K562 (cell line): ENCODE measurements around the gene KDELR3.

Experiments used
- COPS2 ChIP-seq: fragments of 450-650 bp; conservative IDR thresholded peaks from 2 replicates; pipeline ENCODE4 v1.6.1; 2016; ENCODE audit warnings: mild to moderate bottlenecking, moderate library complexity
- ZNF175 ChIP-seq: fragments of 200-800 bp; sonication (Bioruptor generic); IDR thresholded peaks from 2 replicates; pipeline ENCODE4 v1.6.1; 2016; ENCODE audit warnings: low read depth, mild to moderate bottlenecking, missing genetic modification characterization, missing compliant biosample characterization
- ZNF644 ChIP-seq: fragments of 200-800 bp; sonication (Bioruptor generic); IDR thresholded peaks from 2 replicates; pipeline ENCODE4 v1.6.1; 2016; ENCODE audit warnings: low read depth, missing genetic modification characterization, missing compliant biosample characterization
- TF ChIP-seq, protein P1 (sequence below): sonication (generic); formaldehyde crosslinking; IDR thresholded peaks from 2 replicates; pipeline ENCODE4 v1.8.1; 2023; ENCODE audit warnings: mild to moderate bottlenecking, missing genetic modification reagents

DNA sequence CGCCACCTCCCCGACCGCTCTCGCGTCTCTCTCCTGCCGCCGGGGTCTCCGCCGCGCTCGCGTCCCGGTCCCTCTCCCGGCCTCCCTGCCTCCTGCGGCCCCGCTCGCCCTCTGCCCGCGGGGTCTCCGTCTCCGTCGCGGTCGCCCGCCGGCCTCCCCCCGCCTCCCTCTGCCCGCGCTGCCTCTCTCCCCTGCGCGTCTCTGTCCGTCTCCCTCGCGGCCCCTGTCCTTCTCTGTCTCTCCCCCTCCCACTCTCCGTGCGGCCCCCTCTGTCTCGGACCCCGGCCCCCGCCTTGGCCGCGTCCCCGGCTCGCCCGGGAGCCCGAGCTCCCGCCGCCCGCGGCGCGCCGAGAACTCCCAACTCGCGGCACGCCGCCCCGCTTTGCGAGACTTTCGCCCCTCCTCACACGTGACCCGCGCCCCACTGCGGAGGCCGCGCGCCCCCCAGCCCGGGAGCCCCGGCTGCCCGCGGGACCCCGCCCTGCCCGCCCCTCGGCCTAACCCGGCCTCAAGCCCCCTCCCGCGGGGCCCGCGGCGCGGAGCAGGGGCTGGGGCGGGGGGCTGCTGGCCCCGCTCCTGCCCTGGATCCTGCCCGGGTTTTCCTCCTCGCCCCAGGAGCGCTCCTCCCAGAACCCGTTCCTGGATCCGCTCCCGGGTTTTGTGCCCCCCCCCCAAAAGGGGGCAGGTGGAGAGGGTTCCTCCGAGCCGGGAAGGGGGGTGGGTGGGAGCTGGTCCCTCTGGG lies 12.2 kb upstream of the KDELR3 start:
- TF ChIP-seq, protein P1, sequence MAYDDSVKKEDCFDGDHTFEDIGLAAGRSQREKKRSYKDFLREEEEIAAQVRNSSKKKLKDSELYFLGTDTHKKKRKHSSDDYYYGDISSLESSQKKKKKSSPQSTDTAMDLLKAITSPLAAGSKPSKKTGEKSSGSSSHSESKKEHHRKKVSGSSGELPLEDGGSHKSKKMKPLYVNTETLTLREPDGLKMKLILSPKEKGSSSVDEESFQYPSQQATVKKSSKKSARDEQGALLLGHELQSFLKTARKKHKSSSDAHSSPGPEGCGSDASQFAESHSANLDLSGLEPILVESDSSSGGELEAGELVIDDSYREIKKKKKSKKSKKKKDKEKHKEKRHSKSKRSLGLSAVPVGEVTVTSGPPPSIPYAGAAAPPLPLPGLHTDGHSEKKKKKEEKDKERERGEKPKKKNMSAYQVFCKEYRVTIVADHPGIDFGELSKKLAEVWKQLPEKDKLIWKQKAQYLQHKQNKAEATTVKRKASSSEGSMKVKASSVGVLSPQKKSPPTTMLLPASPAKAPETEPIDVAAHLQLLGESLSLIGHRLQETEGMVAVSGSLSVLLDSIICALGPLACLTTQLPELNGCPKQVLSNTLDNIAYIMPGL (CRISPR knock-in tag), result no peak
- TF ChIP-seq COPS2, result no peak
- TF ChIP-seq ZNF175 (CRISPR knock-in tag), result no peak
- TF ChIP-seq ZNF644 (tag), result no peak
